GM04504 (cell line): Measurements from ENCODE around the gene FMO1.
"Not testable (repeated sequence)": the region's sequence is repeated elsewhere in the genome, so short reads cannot be mapped to it uniquely, and the experiment has no call there.

Experiments used
- DNase-seq: peaks from one replicate; pipeline ENCODE4 v3.0.0-alpha.2; 2012; ENCODE audit warnings: low read depth

FMO1 gene

DNA sequence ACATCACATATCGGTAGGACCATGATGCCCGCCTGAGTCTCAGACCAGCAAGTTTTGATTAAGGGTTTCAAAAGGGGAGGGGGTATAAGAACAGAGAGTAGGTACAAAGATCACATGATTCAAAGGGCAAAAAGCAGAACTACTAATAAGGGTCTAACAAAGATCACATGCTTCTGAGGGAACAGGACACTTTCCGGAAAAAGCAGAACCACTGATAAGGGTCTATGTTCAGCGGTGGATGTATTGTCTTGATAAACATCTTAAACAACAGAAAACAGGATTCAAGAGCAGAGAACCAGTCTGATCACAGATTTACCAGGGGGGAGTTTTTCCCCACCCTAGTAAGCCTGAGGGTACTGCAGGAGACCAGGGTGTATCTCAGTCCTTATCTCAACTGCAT lies 12.1 kb upstream of the FMO1 start:
- not testable (repeated sequence) for DNase-seq

DNA sequence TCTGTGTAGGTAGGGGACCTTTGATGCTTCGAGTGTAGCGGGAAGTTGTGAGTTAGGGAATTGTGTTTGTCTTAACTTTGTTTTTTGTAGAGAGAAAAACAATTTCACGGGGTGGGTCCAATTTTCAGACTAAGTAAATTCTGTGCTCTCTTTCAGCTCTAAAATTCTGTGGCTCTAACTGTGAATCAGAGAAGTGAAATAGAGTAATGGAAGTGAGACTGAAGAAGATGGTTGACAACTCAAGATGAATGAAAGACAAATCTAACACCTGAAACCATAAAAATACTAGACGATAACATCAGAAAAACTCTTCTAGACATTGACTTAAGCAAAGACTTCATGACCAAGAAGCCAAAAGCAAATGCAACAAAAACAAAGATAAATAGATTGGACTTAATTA lies 4.4 kb upstream of the FMO1 start:
- DNase-seq: no peak

DNA sequence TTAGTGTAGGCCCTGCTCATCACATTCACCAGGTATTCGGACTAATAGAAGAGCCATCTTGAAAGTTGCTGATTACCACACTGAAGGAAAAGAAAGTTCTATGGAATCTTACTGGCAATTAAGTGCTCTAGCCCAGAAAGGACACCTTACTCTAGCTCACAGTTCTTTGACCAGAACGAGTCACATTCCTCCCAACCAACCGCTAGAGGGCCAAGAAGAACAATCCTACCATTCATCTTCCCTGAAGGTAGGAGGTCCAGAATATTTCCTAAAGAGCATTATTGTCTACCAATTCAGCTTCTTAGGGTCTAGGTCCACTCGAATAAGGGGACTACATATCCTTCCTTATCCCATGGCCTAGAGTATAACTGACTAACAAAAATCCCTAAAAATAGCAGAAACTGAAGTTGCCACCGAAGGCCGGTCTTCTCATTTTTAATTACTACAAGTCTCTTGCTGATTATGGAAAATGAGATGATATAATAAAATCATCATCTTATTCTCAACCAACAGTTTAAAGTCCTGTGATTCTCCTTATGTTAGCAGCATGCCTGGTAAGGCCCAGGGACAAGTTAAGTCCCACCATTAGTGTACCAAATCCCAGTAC lies 2.7 kb upstream of the FMO1 start:
- DNase-seq: no peak

DNA sequence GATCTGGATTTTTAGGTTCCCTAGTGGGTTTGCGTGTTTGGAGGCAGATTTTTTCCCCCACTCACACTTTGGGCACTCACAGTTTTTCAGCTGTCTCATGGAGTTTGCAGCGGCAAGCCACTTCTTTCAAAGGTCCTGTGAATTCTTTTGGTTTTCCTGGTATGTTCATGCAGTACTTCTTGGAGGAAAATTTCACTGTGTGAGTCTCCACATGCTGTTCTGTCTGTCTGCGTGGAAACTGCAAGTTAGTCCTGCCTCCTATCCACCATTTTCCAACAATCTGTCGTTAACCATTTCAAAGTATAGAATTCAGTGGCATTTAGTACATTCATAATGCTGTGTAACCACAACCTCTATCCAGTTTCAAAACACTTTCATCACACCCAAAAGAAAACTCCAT lies 793 bp upstream of the FMO1 start:
- DNase-seq: no peak

DNA sequence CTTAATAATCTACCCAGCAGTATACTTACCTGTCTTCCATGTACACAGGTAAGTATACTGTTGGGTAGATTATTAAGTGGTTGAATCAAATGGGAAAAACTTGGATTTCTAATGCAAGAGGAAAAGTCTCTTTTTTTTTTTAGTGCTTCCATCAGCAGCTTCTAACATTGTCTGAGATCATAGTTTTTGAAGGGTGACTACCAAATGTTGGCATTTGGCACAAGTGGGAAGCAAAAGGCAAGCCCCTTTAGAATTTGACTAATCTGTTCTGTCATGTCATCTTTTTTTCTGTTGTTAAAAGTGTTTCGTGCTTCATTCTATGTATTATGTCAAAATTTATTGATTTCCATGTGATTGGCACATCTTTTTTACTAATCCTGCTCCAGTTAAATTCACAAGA lies 547 bp downstream of the FMO1 start:
- DNase-seq: no peak

DNA sequence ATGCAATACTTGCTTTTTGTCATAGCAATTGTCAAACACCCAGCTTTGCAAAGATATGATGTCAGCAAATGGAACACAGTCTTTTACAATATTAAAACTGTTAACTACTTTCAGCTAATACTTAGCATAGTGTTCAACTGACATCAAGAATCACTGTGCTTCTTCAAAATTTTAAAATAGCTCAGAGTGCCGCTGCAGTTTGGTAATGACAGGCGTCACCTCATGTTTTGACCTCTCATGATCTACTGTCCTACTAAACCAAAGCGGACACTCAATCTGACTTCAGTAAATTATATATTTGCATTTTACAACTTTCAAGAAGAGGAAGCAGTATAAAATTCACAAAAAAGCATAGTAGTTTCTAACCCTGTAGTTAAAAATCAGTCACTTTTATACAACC lies 2.0 kb downstream of the FMO1 start:
- no peak for DNase-seq

DNA sequence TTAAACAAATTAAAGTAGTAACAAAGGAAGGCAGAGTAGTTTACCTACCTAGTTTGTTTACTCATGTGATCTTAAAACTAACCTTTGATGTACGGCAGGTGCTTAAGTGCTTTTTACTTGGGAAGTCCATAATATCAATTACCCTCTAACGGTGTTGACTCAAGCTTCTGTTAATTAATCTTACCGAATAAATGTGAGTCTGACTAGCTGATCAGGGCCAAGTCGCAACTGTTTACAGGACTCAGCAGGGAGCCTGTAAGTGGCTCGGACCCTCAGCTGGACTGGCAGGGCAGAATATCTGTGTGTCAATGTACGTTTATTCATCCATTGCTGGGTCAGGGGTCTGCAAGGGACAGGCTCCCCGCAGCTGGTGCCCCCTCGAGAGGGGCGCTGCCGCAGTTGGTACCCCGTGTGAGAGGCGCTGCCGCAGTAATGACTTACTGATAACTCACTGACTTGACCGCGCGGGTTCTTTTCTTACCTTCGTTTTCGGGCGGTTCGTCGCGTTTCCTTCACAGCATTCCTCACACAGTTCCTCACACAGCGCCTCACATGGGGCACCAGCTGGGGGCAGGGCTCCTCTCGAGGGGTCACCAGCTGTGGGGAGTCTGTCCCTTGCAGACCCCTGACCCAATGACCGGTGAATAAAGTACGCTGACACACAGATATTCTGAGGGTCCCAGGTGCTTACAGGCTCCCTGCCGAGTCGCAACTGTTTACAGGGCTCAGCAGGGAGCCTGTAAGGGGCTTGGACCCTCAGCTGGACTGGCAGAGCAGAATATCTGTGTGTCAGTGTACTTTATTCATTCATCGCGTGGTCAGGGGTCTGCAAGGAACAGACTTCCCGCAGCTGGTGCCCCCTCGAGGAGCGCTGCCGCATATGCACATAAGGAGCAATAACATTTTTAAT lies 3.0 kb downstream of the FMO1 start:
- DNase-seq: no peak

DNA sequence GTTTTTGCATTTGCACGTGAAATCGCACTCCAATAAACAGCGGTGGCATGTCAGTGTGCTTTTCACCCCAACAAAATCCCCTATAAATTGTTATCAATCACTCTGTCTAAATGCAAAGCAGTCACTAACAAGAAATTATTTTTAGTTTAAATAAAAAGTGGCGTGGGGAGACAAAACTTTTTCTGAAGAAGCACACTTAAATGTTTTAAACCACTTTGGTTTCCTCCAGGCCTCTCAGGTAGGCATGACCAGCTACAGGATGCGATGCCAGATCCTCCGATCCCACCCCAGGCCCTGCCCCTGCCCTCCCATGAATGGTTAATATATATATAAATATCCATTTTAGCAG lies 3.6 kb downstream of the FMO1 start:
- no peak for DNase-seq

DNA sequence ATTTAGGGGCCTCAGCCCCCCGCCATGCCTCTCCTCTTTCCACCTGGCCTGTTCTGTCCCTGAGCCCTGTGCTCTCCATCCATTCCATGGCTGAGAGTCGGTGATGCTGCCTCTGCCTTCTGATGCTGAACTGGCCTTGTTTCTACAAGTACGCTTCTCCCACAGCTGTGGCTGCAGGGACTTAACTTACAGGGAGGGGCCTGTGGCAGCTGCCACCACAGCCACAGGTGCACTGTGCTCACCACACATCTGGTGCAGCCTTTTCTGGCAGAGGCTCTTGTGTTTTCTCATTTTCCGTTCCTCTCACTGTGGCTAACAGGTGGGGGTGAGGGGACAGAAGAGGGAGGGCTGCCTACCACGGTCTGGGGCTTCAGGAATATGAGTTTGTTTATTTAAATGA lies 4.2 kb downstream of the FMO1 start:
- DNase-seq: no peak

DNA sequence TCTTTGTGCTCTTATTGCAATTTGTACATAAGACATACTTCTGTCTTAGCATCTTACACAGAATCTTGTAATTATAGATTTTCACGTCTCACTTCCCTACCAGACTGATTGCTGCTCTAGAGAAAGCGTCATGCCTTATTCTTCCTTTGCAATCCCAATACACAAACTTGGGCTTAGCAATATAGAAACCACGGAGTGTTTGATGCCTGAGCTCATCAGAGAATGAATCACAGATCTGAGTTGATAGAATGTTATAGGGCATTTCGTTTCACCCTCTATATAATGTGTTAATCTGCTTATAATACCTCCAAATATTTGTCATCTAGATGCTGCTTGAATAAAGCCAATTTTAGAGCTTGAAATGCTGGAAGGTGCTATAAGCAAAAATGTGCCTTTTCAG lies 6.6 kb downstream of the FMO1 start:
- DNase-seq: no peak

DNA sequence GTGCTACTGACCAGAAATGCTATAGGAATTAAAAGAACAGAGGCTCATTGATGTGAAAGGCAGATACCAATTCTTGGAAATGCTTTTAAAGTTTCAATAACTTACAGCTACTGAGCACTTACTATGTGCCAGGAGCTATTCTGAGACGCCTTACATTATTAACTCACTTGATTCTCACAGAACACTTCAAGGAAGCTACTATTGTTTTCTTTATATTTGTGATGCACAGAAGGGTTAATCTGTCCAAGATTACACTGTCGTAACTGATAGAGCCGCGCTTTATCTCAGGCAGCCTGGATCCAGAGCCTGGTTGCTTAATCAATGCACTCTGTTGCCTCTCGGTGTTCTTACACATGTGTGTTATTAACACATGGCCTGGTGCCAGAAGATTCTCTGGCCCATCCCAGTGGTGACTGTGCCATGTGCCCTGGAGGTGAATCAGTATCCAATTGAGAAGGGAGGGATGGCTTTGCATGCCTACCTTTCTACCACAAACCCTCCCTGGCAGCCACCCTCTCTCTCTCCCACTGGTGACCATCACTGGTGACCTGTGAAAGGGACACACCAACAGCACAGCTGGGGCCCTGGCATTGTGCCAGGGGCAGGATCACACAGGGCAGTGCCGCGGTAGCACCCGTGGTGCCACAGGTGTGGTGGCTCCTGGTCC lies 8.8 kb downstream of the FMO1 start:
- DNase-seq: peak; percentile 24

DNA sequence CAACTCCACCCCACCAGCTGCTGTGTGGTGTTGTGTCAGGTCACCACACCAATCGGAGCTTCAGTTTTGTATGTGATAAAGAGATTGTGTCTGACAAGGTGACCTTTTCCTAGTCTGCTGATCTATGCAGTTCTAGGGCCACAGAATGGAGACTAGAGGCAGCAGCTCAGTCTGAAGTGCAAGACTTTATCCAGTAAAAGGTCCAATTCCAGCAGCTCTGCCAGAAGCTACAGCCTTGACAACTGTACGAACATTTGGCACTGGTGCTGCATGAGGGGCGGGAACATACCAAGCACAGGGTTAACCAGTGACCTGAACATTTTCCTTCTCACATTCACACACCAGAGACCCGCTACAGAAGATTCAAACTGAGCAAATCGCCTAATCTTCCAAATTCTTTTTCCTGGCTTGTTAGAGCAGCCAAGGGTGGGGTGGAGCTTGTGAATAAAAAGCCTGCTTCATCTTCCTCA lies 9.3 kb downstream of the FMO1 start:
- DNase-seq: no peak

DNA sequence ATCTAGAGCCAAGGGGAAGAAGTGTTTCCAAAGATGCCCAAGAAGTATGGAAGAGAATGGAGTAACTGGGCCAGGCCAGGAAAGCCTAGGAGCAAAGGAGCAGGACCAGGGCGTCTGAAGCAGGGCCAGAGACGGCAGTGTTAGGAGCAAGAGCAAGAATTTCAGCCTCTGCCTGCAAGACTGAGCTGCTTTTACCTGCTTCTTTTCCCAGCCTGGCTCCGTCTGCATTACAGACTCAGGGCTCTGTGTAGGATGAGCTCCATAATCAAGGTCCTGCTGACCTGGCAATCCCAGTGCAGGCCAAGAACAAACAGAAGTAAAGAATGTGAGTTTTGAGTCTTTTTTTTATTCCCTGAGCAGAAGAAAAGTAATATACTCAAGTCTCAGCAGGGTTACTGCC lies 10.1 kb downstream of the FMO1 start:
- no peak for DNase-seq

DNA sequence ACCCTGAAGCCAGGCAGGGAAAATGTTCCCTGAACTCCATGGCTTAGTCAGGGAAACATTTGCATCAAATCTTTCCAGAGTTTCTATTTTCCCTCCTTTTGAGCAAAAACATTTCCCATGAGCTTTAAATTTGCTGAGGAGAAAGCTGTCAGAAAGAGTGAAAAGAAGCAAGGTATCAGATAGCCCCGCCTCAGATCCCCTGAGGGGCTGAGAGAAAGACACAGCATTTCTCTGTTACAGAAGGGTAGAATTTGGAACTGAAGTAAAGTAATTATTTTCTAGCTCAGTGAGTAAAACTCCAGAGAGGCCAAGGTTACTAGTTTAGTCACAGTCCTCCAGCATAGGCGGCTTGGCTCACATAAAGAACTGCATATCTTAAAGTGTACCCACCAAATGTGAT lies 10.6 kb downstream of the FMO1 start:
- DNase-seq: no peak

DNA sequence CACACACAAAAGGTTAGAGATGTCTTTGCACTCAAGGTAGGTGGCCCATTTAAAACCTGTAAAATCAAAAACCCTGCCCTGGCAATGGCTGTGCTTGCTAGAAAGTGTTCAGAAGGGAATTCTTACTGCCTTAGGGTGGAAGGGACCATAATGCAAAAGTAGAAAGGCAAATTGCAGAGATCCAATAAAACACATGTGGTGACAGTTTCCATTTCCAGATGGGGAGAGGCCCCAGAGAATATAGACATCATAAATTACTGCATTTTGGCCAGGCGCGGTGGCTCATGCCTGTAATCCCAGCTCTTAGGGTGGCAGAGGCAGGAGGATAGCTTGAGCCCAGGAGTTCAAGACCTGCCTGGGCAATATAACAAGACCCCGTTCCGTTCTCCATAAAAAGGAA lies 13.0 kb downstream of the FMO1 start:
- no peak for DNase-seq

DNA sequence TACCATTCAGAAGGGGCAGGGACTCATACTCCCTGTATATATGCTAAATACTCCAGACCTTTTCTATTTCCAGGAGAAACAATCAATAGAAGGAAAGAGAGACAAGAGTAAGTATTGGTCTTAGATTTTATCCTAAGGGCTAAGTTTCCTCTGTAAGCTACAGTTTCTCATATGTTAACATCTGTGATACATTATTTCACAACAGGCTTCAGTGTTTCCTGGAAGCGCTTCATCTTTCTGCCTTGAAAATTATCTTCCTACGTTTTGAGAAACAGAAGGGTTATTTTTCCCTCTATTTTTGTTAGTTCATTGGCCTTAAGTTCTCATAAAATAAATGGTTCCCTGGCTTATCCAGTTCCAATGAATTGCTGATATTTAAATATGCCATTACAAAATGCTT lies 15.6 kb downstream of the FMO1 start:
- no peak for DNase-seq

DNA sequence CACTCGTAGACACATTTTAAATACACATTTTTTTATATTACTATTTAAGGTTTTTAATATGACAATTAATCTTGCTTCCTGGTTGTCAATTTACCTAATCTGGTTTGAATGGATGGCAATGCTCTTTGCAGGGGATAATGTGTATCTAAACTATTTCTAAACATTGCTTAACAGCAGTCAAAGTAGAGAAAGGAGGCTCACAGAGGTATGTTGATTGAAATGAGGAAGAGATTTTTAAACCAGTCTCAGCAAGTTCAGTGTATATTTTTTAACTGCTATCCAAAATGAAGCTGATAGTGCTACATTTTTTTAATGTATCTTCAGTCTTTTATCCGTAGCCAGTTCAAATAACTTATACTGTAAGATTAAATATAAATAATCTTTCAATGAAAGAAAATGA lies 17.4 kb downstream of the FMO1 start:
- no peak for DNase-seq

DNA sequence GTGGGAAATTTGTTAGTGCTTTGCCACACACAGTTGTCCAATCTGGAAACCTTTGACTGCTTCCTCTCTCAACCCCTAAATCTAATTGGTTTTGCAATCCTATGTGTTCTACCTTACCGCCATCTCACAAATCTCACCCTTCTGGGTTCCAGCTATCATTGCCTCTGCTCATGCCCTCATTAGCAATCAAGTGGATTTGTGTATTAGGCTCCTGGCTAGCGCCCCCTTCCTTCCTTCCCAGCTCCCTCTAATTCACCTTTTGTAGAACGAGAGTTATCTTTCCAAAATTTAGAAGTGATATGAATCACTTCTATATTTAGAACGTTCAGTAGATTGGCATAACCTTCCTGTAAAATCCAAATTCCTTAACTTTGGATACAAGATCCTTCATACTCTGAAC lies 18.6 kb downstream of the FMO1 start:
- no peak for DNase-seq

DNA sequence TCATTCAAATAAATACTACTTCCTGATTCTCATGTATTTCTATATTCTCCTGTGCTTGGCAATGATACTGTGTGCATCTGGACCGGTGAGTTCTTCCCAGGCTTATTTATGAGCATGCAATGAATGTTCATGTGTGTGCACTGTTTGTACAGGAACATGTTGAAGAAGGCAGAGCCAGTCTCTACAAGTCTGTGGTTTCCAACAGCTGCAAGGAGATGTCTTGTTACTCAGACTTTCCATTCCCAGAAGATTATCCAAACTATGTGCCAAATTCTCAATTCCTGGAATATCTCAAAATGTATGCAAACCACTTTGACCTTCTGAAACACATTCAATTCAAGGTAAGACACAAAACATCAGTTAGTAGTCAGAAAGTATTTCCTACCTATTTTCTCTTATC lies 19.1 kb downstream of the FMO1 start:
- no peak for DNase-seq

DNA sequence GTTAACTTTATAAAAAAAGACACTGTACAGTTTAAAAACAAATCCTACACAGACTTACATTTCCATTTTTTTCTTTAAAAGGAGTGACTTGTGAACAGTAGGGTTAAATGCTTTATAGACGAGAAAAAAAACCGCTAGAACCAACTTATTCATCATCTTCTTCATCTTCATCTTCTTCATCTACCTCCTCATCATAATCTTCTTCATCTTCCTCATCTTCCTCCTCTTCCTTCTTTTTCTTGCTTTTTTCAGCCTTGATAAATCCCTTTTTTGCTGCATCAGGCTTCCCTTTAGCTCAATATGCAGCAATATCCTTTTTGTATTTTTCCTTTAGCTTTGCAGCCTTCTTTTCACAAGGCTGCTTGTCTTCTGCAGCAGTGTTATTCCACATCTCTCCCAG lies 22.5 kb downstream of the FMO1 start:
- no peak for DNase-seq

DNA sequence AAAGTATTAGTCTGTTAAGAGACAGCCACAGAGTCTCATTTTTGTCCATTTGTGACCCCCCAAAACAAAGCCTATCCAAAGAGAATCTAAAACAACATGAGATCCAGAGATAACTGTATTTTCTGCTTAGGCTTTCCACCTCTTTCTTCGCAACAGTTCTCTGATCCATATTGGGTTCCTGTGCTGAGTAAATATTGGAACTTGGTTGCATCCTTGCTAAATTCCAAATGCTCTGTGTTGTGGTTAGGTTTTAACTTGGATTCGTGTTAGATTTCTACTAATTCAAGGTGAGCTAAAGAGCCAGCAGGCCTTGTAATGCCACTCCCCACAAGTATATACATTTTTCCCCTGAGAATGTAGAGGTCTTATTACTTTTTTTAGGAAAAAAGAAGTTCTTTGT lies 29.2 kb downstream of the FMO1 start:
- DNase-seq: no peak

DNA sequence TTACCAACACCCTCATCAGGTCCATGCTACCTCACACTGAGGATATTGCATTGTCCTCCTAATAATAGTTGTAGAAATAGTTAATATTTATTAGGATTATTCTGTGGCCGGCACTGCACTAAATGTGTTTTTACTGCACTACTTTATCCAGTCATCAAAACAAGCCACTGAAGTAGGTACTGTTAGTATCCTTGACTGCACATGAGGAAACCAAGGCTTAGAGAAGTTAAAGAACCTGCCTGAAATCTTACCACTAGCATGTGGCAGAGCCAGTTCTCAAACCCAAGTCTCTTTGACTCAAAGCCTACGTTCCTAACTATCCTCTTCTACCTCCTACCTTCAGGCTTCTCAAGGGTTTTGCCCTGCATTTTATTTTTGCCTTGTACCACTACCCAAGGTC lies 30.9 kb downstream of the FMO1 start:
- DNase-seq: no peak

DNA sequence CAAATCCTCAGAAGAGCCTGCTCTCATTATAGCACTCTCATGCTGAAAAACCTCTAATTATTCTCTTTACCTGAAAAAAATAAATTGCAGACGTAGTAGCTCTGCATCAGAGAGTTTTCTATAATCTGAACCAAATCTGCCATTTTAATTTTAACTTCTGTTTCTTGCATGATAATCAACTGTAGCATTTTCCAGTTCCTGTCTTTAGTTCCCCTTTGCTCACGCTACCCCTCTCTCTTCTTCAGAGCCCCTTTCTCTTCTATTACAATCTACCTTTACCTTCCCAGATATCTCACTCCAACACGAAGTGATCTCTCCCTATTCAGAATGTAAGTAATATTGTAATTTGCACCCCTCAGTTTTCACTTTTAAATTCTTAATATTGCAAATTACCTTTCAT lies 31.4 kb downstream of the FMO1 start:
- no peak for DNase-seq
